Skin of body (tissue), 2 donors: ENCODE measurements around the gene PITPNB. TPM values are rescaled to one million over a fixed set of nuclear protein-coding genes. Genes with fewer than 3 reads are reported as not detected.

Source experiments
- DNase-seq: peaks from one replicate; lab custom pipeline; 2025; lab: John Stamatoyannopoulos, UW
- total RNA-seq: library from RNA; depleted of rRNA; stranded (reverse); fragments of >200 nt; gene quantifications from one replicate; pipeline ENCODE4 v1.2.3, GENCODE V29; 2014

Gene PITPNB
- total RNA-seq, 1 donor from 2014 or later: 60.3 TPM

DNA sequence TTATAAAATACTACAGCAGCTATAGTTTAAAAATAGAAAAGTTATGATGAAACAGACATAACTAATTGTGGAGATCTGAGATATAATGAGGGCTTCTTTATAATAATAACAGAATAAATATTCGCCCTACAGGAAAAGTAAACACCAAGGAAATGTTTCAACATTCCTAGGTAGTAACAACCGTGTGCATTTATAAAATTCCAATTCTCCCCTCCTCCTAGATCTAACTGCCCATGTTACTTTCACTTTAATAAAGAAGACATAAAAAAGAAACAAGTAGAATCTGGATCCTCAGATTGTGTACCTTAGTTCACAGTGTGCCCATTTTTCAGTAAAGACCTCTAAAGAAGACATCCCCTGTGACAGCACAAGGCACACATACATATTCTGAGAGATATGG is 59.7 kb downstream of the PITPNB start:
- no peak for DNase-seq

DNA sequence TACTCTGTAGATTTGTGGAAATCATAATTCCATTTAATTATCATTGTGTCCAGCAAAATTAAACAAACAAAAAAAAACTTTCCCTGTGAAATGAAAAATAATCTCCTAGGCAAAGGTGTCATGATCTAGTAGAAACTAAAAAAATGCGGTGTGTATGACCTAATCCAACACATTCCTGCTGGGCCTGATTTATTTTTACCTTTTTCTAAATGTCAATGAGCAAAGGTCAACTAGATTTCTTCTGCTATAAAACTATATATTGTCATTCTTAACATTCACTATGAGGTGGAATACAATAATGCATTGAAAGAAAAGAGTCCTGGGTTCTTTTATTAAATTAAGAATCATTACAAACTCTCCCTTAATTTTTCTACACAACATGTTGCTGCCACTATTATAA is 60.4 kb downstream of the PITPNB start:
- DNase-seq: no peak

DNA sequence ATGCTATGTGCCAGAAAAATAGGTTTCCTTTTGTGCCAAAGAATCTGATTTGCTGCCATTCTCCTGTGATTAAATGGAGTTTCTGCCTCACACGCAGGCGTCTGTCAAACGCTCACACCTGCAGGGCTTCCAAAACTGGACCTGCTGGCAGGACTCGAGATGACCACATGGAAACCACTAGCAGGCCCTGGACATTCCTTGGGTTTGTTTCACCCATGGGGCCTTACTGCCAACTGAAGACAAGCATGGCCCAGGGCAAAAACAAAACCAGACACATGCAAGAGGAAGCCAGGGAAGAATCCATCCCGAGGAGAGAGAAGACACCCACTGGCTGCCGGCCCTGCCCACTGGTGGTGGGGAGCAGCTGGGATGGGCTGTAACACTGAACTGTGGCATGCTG is 61.6 kb downstream of the PITPNB start:
- DNase-seq: peak; percentile 36

DNA sequence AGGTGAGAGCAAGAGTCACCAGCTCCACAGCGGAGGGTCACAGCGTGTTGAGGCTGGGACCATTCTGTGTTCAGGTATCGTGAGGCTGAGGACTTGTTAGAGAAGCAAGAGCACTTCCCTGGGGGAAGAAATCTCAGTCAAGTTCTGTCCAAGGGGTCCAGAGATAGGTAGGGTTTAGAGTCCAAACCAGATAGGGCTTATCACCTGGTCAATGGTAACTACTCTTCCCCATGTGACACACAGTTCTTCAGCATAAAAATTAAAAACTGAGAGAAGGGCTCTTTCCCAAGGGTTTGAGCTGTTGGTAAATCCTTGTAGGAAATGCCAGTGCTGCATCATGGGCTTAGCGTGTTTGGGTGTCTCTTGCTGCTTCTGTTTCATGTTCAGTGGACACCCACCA is 62.7 kb downstream of the PITPNB start:
- no peak for DNase-seq

DNA sequence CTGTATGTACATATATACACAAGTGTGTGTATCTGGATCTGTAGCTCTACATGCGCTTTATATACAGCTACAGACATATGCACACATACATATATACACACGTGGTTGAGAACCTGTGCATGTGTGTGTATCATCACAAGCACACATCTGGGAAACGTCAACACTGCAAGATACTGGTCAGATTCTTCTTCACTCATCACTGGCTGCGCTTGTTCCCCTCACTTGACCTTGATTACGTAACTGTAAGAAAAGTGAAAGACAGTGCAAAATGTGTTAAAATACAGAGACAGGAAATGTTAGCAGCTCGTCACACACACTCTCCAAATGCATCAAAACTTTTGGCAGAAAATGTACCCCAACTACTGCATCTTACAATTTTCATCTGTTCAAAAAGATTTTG is 65.6 kb downstream of the PITPNB start:
- DNase-seq: no peak

DNA sequence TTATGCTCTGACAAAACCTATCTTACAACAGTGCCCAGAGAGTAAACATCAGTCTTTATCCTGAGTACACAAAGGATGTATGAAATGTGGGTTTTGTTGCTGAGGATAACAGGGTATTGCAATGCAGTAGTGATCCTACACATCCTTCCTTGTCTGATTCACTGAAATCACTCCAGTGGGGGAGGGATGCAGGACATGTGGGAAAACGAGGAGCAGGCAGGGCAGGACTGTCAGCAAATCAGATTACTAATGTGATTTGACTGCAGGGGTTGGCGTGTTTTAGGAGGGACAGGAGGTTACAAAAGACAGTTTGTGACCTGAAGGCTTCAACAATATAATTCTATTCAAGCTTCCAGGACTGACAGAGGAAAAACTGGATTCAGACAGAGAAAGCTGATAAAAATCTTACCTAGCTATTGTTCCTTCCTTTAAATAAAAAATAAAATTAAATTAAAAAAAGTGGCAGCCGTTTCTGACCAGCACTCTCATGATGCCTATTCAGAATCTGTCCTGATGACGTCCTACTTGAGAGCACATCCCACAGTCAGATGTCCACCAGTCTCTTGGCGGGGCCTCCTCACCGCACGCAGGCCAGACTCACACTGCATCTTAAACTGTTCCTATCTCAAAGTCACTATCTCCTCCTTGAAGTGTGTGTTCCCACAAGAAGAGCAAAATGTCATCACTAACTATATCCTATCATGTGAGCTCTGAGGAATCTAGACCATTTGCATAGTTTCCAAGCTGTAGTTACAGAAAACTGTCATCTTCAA is 66.9 kb downstream of the PITPNB start:
- DNase-seq: no peak

DNA sequence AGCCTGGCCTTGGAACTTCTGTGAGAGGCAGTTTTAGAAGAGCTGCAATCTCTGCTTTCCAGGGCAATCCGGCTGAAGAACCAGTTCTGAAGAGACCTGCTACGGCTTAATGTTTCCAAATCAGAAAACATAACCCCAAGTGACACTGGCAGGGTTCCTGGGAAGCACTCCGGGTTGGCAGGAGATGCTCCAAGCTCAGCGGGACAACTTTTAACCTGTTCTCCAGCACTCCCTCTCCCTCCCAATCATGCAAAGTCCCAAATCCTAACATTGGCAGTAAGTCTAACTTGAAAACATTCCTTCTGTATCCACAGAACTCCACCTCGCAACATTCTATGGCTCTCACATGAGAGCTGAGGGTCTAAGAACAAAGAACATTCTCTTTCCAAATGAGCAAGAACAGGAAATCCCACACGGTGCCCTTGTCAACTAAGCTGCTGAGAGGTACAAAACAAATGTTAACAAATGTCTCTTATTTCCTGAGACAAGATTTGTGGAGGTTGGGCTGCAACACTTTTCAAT is 69.0 kb downstream of the PITPNB start:
- peak; percentile 69 for DNase-seq

DNA sequence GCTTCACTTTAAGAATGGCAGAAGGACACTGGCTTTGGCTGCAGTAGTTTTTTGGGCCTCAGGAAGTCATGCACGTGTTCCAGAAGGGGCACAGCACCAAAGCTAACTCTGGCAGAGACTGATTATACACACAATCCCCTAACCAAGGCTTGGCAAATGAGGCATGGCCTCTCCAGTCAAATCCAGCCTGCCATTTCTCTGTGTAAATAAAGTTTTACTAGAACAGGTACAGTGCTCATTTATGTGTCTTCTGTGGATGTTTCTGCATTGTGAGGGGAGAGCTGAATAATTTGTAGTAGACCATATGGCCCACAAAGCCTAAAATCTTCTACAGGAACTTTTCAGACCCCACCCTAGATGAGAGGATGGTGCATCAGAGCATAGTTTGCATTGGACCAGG is 71.1 kb downstream of the PITPNB start:
- DNase-seq: no peak

DNA sequence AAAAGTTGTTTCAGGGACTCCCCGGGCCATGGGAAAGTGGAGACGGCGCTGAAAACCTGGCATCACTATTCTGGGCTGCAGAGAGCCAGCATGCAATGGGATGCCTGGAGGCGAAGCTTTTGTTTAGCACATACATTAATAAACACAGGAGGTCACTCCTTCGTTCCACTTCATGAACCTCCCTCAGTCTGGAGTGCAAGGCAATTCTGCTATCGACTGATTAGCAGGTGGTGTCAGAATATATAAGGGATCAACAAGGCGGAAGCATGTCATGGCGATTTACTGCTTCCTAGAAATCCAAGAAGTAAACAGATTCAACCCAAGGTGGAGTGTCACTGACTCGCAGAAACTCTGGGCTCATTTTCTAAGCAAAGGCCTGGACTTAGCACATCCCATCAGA is 72.1 kb downstream of the PITPNB start:
- DNase-seq: no peak

DNA sequence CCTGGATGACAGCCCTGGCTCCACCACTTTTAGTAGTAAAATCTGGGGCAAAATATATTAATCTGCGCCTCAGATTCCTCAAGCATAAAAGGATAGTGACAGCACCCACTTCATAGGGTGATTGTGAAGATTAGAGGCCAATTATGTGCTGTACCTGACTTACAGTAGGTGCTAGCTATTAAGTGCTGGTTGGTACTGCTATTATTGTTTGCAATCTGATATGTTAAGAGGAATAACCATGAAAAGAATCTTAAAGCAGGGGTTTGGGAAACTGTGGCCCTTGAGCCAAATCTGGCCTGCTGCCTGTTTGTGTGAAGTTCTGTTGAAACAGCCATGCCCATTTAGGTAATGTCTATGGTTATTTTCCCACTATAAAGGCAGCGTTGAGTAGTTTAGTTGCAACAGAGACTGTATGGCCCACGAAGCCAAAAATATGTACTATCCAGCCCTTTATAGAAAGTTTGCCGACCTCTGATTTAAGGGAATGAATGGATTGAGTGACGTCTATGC is 72.8 kb downstream of the PITPNB start:
- no peak for DNase-seq

DNA sequence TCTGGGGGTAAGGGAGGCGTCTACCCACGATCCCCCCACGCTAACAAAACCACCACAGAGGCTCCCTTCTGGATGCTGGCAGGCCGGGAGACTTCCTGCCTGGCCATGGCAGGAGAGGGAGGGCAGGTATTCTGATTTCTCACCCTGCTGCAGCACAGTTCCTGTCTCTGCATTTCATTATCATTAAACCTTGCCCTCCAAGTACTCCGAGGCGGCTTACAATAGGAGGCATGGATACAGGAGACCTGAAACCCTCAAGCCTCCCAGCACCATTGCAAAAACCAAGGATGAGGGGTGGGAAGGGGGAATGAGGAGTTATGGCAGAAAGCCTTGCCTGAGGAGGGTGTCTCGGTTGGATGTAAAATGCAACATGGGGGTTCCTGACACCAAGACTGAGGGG is 73.4 kb downstream of the PITPNB start:
- DNase-seq: no peak

DNA sequence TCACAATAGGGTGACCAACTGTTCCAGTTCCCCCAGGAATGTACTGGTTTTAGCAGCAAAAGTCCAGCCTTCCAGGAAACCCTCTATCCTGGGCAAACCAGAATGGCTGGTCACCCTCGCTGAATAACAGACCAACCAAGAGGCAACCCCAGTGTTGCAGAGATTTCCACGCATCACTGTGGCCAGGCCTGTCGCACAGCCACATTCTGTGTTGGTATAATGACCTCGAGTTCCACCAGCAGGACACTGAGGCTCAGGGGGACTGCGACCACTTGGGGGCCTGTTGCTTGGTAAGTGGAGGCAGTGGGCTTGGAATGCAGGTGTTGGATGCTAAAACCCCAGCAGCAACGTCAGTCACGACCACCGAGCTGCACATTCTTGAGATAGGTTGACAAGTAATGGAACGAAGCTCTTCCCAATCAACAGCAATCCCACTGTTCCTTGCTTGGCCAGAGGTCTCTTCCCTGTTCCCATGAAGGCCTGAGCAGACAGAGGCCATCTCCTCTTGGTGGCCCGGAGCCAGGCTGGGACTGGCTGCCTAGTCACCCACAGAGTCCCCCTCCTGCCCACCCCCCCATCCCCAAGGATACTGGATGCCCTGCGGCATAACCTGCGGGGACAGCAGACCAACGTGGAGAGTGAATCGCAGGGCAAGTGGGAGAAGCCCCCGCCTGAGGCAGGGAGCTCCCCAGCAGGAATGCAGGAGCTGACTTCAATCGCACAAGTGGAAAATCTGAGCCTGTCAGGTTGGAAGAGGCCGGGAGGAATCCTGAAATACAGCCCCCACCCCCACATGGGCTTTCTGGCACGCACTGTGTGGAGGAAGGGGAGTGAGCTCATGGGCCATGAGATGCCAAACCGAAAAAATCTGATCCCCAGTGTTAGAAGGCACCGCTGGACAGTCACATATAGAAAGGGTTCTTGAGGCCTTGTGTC is 74.1 kb downstream of the PITPNB start:
- peak; percentile 30 for DNase-seq

DNA sequence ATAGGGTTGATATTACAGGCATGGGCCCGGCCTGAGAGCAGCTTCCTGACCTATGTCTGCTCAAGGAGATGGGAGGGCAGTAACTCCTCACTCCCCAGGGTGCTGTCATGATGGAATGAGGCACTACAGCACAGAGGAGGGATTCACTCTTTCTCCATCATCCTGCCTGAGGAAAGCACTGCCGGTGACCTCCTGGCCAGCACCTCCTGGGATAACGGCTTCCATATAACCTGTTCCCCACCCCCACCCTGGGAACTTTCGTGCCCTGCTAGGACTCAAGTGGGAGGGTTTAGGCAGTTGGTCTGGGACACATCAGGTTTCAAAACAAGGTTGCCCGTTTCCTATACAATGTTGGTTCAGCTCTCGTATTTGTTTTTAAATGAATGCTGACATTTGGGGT is 74.8 kb downstream of the PITPNB start:
- no peak for DNase-seq

DNA sequence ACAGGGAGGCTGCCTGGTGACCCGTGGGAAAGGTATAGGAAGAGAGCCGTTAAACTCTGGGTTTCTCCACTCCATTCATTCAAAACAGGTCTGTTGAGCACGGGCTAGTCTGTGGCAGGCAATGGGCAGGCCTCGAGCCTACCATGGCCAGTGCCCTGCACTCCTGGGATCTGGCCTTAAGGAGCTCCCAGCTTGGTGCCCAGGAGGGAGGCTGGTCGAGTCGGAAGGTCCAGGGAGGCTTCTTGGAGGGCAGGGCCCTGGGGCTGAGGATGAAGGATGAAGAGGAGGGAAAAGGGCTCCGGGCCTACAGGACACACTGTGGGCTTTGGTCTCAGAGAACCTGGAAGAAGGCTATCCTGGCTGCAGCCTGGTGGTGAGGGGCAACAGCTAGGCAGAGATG is 75.6 kb downstream of the PITPNB start:
- DNase-seq: no peak

DNA sequence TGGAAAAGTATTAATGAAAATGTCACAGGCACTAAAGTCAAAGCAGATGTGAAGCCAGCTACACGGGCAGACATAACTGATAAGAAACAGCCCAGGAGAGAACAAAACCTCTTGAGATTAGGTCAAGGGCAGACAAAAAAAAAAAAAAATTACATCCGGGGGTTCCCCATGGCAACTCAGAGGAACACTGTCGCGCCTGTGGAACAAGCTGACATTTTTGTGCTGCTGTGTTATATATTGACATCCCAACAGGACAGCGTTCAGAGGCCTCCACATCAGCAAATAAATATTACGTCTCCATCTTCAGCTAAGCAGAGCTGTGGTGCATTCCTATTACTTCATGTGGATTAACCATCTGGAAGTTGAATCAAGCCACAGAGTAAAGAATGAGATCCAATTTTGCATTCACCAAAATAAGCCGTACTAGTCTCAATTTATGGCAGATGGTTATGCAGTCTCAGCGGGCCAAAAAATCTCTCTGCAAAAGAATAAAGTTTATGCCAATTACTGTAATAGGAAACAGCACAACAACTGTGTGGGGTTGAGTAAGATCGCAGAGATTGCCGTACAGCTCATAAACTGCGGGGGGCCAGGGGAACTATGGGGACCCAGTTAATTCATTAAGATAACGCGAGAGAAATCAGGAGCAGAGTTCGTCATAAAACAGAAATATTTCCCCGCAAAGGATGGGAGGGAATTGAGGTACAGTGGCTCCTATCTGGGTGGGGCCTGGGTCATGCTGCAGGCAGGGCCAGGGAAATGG is 76.2 kb downstream of the PITPNB start:
- peak; percentile 94 for DNase-seq

DNA sequence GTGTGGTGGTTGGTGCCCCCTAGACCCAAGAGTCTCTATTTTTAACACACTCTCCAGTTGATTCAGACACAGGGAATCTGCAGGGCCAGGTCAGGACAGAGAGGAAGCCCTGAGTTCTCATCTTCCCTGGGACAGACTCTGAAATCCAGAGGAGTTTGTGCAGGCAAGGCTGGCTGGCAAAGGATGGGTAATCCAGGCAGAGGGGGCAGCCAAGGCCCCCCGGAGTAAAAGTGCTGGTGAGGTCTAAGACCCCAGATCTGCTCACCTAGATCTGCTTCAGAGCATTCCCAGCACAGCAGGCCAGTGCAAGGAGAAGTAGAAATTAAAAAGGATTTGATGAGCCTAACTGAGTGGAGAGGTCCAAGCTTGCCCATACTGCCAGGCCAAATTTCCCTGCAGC is 76.9 kb downstream of the PITPNB start:
- DNase-seq: no peak

DNA sequence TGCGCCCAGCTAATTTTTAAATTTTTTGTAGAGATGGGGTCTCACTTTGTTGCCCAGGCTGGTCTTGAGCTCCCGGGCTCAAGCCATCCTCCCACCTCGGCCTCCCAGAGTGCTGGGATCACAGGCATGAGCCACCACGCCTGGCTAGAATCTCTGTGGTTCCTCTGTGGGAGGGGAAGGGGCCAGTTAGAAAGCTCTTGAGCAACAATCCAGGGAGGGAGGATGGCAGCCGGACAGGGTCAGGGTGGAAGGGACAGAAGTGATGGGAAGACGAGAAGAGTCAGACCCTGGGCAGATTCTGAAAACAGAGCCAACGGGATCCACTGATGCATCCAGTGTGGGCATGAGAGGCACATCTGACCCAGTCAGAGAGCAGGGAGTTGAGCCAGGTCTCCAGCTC is 78.6 kb downstream of the PITPNB start:
- no peak for DNase-seq

DNA sequence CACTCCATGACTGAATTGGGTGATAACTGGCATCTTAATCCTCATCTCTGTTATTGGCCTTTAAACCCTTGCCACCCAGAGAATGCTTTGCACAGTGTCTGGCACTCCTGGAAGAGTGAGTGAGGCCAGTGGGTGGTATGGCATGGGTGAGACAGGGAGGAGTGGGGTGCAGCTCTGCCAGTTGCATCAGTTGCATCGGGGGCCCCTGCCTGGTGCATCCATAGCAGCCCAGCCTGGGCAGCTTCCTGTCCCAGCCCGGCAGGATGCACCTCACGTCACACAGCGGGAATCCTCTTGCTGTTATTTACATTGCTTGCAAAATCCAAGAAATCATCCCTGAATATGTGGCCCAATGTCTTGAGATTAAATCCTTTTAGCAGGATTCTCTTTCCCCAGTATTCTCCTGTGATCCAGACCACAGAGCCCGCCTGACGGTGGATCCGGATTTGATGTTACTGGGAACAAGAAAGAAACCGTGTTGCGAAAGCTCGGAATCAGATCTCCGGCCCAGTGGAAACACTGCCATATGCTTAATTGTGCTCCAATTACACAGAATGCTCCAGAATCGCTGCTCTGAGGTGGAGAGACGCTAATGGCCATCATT is 79.9 kb downstream of the PITPNB start:
- DNase-seq: no peak

DNA sequence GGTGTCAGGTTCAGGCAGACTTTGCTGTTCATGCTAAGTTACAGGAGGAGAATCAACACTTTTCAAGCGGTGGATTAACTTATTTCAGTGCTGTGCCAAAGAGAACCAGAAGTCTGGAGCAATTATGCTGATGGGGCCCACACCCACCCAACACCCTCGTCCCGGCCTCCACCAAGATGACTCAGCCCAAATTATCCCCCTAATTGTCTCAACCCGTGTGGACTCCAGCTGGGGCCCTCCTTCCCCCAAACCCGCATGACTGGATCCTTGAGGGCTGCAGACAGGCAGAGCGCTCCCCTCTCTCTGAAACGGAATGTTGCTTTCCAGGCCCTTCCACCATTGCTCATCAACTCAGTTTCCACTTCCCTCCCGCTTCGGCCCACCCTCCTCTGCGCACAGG is 82.9 kb downstream of the PITPNB start:
- peak; percentile 40 for DNase-seq

DNA sequence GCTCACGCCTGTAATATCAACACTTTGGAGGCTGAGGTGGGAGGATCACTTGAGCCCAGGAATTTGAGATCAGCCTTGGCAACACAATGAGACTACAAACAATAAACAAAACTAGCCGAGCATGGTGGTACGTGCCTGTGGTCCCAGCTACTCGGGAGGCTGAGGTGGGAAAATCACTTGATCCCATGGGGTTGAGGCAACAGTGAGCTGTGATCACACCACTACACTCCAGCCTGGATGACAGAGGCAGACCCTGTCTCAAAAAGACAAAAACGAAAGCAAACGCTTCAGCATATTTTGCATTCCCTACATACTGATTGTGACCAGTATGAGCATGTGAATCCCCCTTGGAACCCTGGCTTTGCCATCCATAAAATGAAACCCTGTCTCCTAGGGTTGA is 83.6 kb downstream of the PITPNB start:
- DNase-seq: no peak
